LHCN-M2 (cell line): ENCODE results near the gene PPCS. TPM values are rescaled to one million over a fixed set of nuclear protein-coding genes. Genes with fewer than 3 reads are reported as not detected.
"Not testable (repeated sequence)": the region's sequence is repeated elsewhere in the genome, so short reads cannot be mapped to it uniquely, and the experiment has no call there.

ENCODE experiments used
- DNase-seq: peaks from one replicate; pipeline ENCODE4 v3.0.0-alpha.2; 2012; ENCODE audit warnings: low read depth
- total RNA-seq: library from RNA; depleted of rRNA; stranded (reverse); fragments of >200 nt; gene quantifications from 2 replicates; pipeline ENCODE4 v1.2.3, GENCODE V29; 2014

The PPCS gene
- total RNA-seq, 1 experiment from 2014 or later: 51.8 TPM

GRCh38 chr1:42450061-42450460, 6.3 kb upstream of the PPCS start:
- no peak for DNase-seq

- DNase-seq: no peak
These were observed 3.0 kb upstream of the PPCS start for GRCh38 chr1:42453386-42453785.

- no peak for DNase-seq
These were observed 1.9 kb upstream of the PPCS start for GRCh38 chr1:42454403-42454802.

GRCh38 chr1:42456754-42457089, 379 bp downstream of the PPCS start:
- peak; percentile 48 for DNase-seq

GRCh38 chr1:42461196-42461595, 4.9 kb downstream of the PPCS start:
- no peak for DNase-seq

- peak; percentile 98 for DNase-seq
These were observed 6.8 kb downstream of the PPCS start, which contains the start of gene CCDC30 for GRCh38 chr1:42462828-42463763. CCDC30 (plus strand) TSS chr1:42463286; CDS start chr1:42480552, 17,266 bp downstream.

GRCh38 chr1:42463921-42464320, 7.6 kb downstream of the PPCS start:
- no peak for DNase-seq

- DNase-seq: no peak
These were observed 9.7 kb downstream of the PPCS start for GRCh38 chr1:42466030-42466429.

GRCh38 chr1:42469727-42470126, 13.4 kb downstream of the PPCS start:
- no peak for DNase-seq

GRCh38 chr1:42476605-42477004, 20.3 kb downstream of the PPCS start:
- DNase-seq: no peak

- not testable (repeated sequence) for DNase-seq
These were observed 21.0 kb downstream of the PPCS start for GRCh38 chr1:42477354-42477753.

- DNase-seq: no peak
These were observed 21.4 kb downstream of the PPCS start for GRCh38 chr1:42477775-42478174.

- DNase-seq: peak; percentile 49
These were observed 23.3 kb downstream of the PPCS start for GRCh38 chr1:42479621-42480020.

- peak; percentile 15 for DNase-seq
These were observed 24.6 kb downstream of the PPCS start for GRCh38 chr1:42480921-42481320.

- no peak for DNase-seq
These were observed 26.4 kb downstream of the PPCS start for GRCh38 chr1:42482635-42483153.

- peak; percentile 83 for DNase-seq
These were observed 28.0 kb downstream of the PPCS start for GRCh38 chr1:42484382-42484781.

- no peak for DNase-seq
These were observed 33.9 kb downstream of the PPCS start for GRCh38 chr1:42490237-42490636.

GRCh38 chr1:42502031-42502430, 45.7 kb downstream of the PPCS start:
- not testable (repeated sequence) for DNase-seq

- no peak for DNase-seq
These were observed 48.3 kb downstream of the PPCS start for GRCh38 chr1:42504535-42505128.

- no peak for DNase-seq
These were observed 50.2 kb downstream of the PPCS start for GRCh38 chr1:42506576-42506975.
